IMR-90 (cell line): Measurements from ENCODE around the gene WBP2. TPM values are rescaled to one million over a fixed set of nuclear protein-coding genes. Genes with fewer than 3 reads are reported as not detected.
A peak's percentile ranks its signal among the peaks of the same experiment; 100 is the strongest.

ENCODE experiments used
- ATAC-seq: fragments of 200-7000 bp; cut with Tn5 transposase; 2 replicates; pipeline ENCODE4 v1.9.1; 2020; ENCODE audit warnings: low read depth, mild to moderate bottlenecking, moderate library complexity
- BruUV-seq: library from RNA; stranded (reverse); fragments of 400-500 nt; replicated peaks from 2 replicates; lab custom pipeline; 2021; lab: Mats Ljungman, UMichigan
- CTCF ChIA-PET: fragments of 300-600 bp; formaldehyde crosslinking; extraction: SDS; loops from one replicate; lab custom pipeline; 2021; ENCODE audit warnings: antibody characterized with exemption; lab: Yijun Ruan, JAX
- POLR2A ChIA-PET: fragments of 300-600 bp; sonication (Branson Sonifier 250); formaldehyde crosslinking; loops from one replicate; lab custom pipeline; 2022; ENCODE audit warnings: antibody characterized with exemption; ENCODE audit not compliant: unreplicated experiment; lab: Charles Lee
- DNase-seq: peaks from one replicate; pipeline ENCODE4 v3.0.0; 2013
- H2AFZ ChIP-seq: replicated peaks from 2 replicates; pipeline ENCODE3; 2013; ENCODE audit warnings: low read length, mild to moderate bottlenecking; ENCODE audit not compliant: poor library complexity
- H2AK5ac ChIP-seq: 2 replicates; pipeline ENCODE4 v1.6.1; 2013; ENCODE audit warnings: low read depth, low read length, inconsistent platforms
- H2AK9ac ChIP-seq: replicated peaks from 2 replicates; pipeline ENCODE3; 2013; ENCODE audit warnings: mild to moderate bottlenecking, low read depth, low read length, moderate library complexity; ENCODE audit not compliant: poor library complexity
- H2BK120ac ChIP-seq: 2 replicates; pipeline ENCODE4 v1.6.1; 2013; ENCODE audit warnings: low read depth, low read length, inconsistent platforms
- H2BK15ac ChIP-seq: 3 replicates; pipeline ENCODE4 v1.6.1; 2013; ENCODE audit warnings: low read depth, low read length, inconsistent platforms
- H2BK20ac ChIP-seq: 2 replicates; pipeline ENCODE4 v1.6.1; 2013; ENCODE audit warnings: low read depth, mild to moderate bottlenecking, inconsistent platforms, low read length, moderate library complexity
- H2BK5ac ChIP-seq: 2 replicates; pipeline ENCODE4 v1.6.1; 2013; ENCODE audit warnings: mild to moderate bottlenecking, low read depth, low read length, inconsistent platforms; ENCODE audit not compliant: poor library complexity, severe bottlenecking
- H3K14ac ChIP-seq: replicated peaks from 2 replicates; pipeline ENCODE4 v1.6.1; 2013; ENCODE audit warnings: low read depth, low read length, inconsistent platforms
- H3K18ac ChIP-seq: 2 replicates; pipeline ENCODE4 v1.6.1; 2013; ENCODE audit warnings: low read depth, low read length, control low read depth
- H3K23ac ChIP-seq: 2 replicates; pipeline ENCODE4 v1.6.1; 2013; ENCODE audit warnings: low read depth, low read length, inconsistent platforms
- H3K27ac ChIP-seq: 2 replicates; pipeline ENCODE4 v1.5.1; 2013; ENCODE audit warnings: mild to moderate bottlenecking, control low read depth, low read length; ENCODE audit not compliant: insufficient read depth
- H3K27me3 ChIP-seq: 2 replicates; pipeline ENCODE4 v1.6.1; 2013; ENCODE audit warnings: low read length; ENCODE audit not compliant: control insufficient read depth, insufficient read depth
- H3K36me3 ChIP-seq: 2 replicates; pipeline ENCODE4 v1.6.1; 2013; ENCODE audit warnings: low read length, mixed read lengths; ENCODE audit not compliant: control insufficient read depth, insufficient read depth
- H3K4ac ChIP-seq: 2 replicates; pipeline ENCODE4 v1.6.1; 2013; ENCODE audit warnings: low read depth, low read length, inconsistent platforms
- H3K4me1 ChIP-seq: 2 replicates; pipeline ENCODE4 v1.6.1; 2013; ENCODE audit warnings: low read length, mixed read lengths; ENCODE audit not compliant: control insufficient read depth, insufficient read depth
- H3K4me2 ChIP-seq: 2 replicates; pipeline ENCODE4 v1.6.1; 2013; ENCODE audit warnings: low read depth, mild to moderate bottlenecking, control low read depth, low read length, moderate library complexity
- H3K4me3 ChIP-seq: 2 replicates; pipeline ENCODE4 v1.5.1; 2013; ENCODE audit warnings: low read depth, mild to moderate bottlenecking, control low read depth, low read length, moderate library complexity; ENCODE audit not compliant: insufficient read depth
- H3K56ac ChIP-seq: 2 replicates; pipeline ENCODE4 v1.6.1; 2013; ENCODE audit warnings: low read length, inconsistent platforms; ENCODE audit not compliant: insufficient read depth; ENCODE audit errors: extremely low read depth
- H3K79me1 ChIP-seq, 2 experiments: 2 replicates each; pipeline ENCODE4 v1.6.1; 2013; ENCODE audit warnings: low read length in 2 of 2, inconsistent platforms in 1 of 2, low read depth in 1 of 2
- H3K9ac ChIP-seq: 2 replicates; pipeline ENCODE4 v1.6.1; 2013; ENCODE audit warnings: low read depth, low read length, control low read depth
- H3K9me1 ChIP-seq: 2 replicates; pipeline ENCODE4 v1.6.1; 2013; ENCODE audit warnings: low read length, inconsistent platforms; ENCODE audit not compliant: insufficient read depth
- H3K9me3 ChIP-seq: 2 replicates; pipeline ENCODE4 v1.6.1; 2013; ENCODE audit warnings: low read length; ENCODE audit not compliant: control insufficient read depth, insufficient read depth
- H4K20me1 ChIP-seq: 2 replicates; pipeline ENCODE4 v1.6.1; 2013; ENCODE audit warnings: low read length, inconsistent platforms; ENCODE audit not compliant: insufficient read depth
- H4K5ac ChIP-seq: 2 replicates; pipeline ENCODE4 v1.6.1; 2013; ENCODE audit warnings: mild to moderate bottlenecking, low read depth, low read length, control low read depth
- H4K8ac ChIP-seq, 2 experiments: 2 replicates each; pipeline ENCODE4 v1.6.1; 2013; ENCODE audit warnings: low read depth in 2 of 2, low read length in 2 of 2, control low read depth in 1 of 2, inconsistent platforms in 1 of 2
- H4K91ac ChIP-seq: 2 replicates; pipeline ENCODE4 v1.6.1; 2013; ENCODE audit warnings: low read depth, low read length, inconsistent platforms; ENCODE audit not compliant: insufficient read depth
- BHLHE40 ChIP-seq: fragments of 150-350 bp; IDR thresholded peaks from 2 replicates; pipeline ENCODE4 v1.6.1; 2016; ENCODE audit warnings: mild to moderate bottlenecking, low read depth, low read length
- CEBPB ChIP-seq: IDR thresholded peaks from 2 replicates; pipeline ENCODE4 v1.6.1; 2012; ENCODE audit warnings: low read depth, low read length, improper control_type of control experiment
- CHD1 ChIP-seq: IDR thresholded peaks from 2 replicates; pipeline ENCODE4 v1.6.1; 2012; ENCODE audit warnings: low read depth, low read length, improper control_type of control experiment
- CTCF ChIP-seq: conservative IDR thresholded peaks from 2 replicates; pipeline ENCODE4 v1.5.1; 2012; ENCODE audit warnings: mild to moderate bottlenecking, low read depth, low read length, improper control_type of control experiment
- ELK1 ChIP-seq: fragments of 150-350 bp; IDR thresholded peaks from 2 replicates; pipeline ENCODE4 v1.6.1; 2016; ENCODE audit warnings: low read depth, mild to moderate bottlenecking, low read length, moderate library complexity, borderline replicate concordance
- FOS ChIP-seq: fragments of 150-350 bp; IDR thresholded peaks from 2 replicates; pipeline ENCODE4 v1.6.1; 2016; ENCODE audit warnings: low read depth, low read length
- MAFK ChIP-seq: IDR thresholded peaks from 2 replicates; pipeline ENCODE4 v1.6.1; 2012; ENCODE audit warnings: low read depth, low read length, improper control_type of control experiment
- MAZ ChIP-seq: IDR thresholded peaks from 2 replicates; pipeline ENCODE4 v1.6.1; 2012; ENCODE audit warnings: low read depth, mild to moderate bottlenecking, low read length, improper control_type of control experiment, moderate library complexity, borderline replicate concordance
- MXI1 ChIP-seq: IDR thresholded peaks from 2 replicates; pipeline ENCODE4 v1.6.1; 2012; ENCODE audit warnings: low read depth, mild to moderate bottlenecking, low read length, moderate library complexity, borderline replicate concordance
- NFE2L2 ChIP-seq: fragments of 150-350 bp; IDR thresholded peaks from 2 replicates; pipeline ENCODE4 v1.6.1; 2016; ENCODE audit warnings: low read depth, mild to moderate bottlenecking, low read length
- POLR2A ChIP-seq: IDR thresholded peaks from 2 replicates; pipeline ENCODE4 v1.6.1; 2012; ENCODE audit warnings: mild to moderate bottlenecking, low read depth, low read length
- RAD21 ChIP-seq: IDR thresholded peaks from 2 replicates; pipeline ENCODE4 v1.6.1; 2012; ENCODE audit warnings: low read length, improper control_type of control experiment
- RCOR1 ChIP-seq: IDR thresholded peaks from 2 replicates; pipeline ENCODE4 v1.6.1; 2012; ENCODE audit warnings: mild to moderate bottlenecking, low read length, improper control_type of control experiment; ENCODE audit not compliant: insufficient replicate concordance
- RFX5 ChIP-seq: IDR thresholded peaks from 2 replicates; pipeline ENCODE4 v1.8.0; 2012; ENCODE audit warnings: low read depth, mild to moderate bottlenecking, low read length, moderate library complexity
- SMC3 ChIP-seq: fragments of 150-350 bp; IDR thresholded peaks from 2 replicates; pipeline ENCODE4 v1.6.1; 2016; ENCODE audit warnings: low read depth, mild to moderate bottlenecking, antibody characterized with exemption, low read length, moderate library complexity
- USF2 ChIP-seq: fragments of 150-350 bp; IDR thresholded peaks from 2 replicates; pipeline ENCODE4 v1.6.1; 2017; ENCODE audit warnings: mild to moderate bottlenecking, antibody characterized with exemption, low read length, low read depth
- WGBS, 2 experiments: methylation state at CpG; one replicate each; pipeline versions ENCODE4 v1.1.5 to v1.1.7; 2013; ENCODE audit warnings: missing lambda C conversion rate in 2 of 2; ENCODE audit not compliant: insufficient read length in 1 of 2; ENCODE audit errors: extremely low coverage in 2 of 2; 5-methylcytosine and 5-hydroxymethylcytosine counted together
- dilution Hi-C: fragments of 300-500 bp; cut with HindIII; formaldehyde crosslinking; loops from one replicate; pipeline ENCODE4 v1.14.3; 2018; ENCODE audit warnings: low sequenced_read_pairs; ENCODE audit not compliant: unreplicated experiment
- in situ Hi-C: fragments of 300-500 bp; cut with MboI; formaldehyde crosslinking; loops from 3 replicates; pipeline ENCODE4 v1.14.3; 2019; ENCODE audit warnings: low sequenced_read_pairs, inconsistent platforms, mixed read lengths
- intact Hi-C: fragments of 100-400 bp; cut with micrococcal nuclease; formaldehyde crosslinking; loops from 2 replicates; pipeline ENCODE4 v1.10.0; 2022
- polyA plus RNA-seq, 3 experiments: library from polyadenylated mRNA; depleted of rRNA; stranded (reverse); fragments of >200 nt; gene quantifications; 2 replicates each; pipeline ENCODE4 v1.2.3, GENCODE V29; 2012; ENCODE audit warnings: low replicate concordance in 1 of 3
- total RNA-seq: library from RNA; depleted of rRNA; stranded (reverse); fragments of >200 nt; gene quantifications from 2 replicates; pipeline ENCODE4 v1.2.3, GENCODE V29; 2012

The WBP2 gene
- total and polyA plus RNA-seq, 2 of the 4 experiments (the other 2 are of a cell fraction), result 9.0 to 35.5 TPM

DNA sequence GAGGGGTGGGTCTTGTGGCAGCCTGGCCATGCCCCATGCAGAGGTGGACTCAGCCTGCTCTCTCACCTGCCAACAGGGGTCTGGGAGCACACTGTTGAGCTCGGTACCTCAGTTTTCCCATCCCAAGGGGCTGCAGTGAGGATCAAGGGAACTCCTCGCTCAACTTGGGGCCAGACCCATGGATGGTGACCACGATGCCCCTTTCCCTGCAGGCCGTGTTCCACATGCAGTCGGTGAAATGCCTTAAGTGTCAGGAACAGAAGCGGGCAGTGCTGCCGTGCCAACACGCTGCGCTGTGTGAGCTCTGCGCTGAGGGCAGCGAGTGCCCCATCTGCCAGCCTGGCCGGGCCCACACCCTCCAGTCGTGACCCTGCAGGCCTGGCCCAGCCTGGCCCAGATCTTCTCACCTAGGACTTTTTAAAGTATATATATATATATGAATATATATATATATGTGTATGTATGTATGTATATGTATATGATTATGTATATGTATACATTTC, 31.0 kb downstream of the WBP2 start:
- intact Hi-C loops, result no loop called here
- no peak for ATAC-seq
- no peak overlapping the region for H4K91ac ChIP-seq
- H3K4me1 ChIP-seq, result no peaks in the 10 kb centered on the region; the same call in 1 of the 2 replicates
- no peak overlapping the region for H2BK5ac ChIP-seq
- no peak overlapping the region for H3K9ac ChIP-seq
- no peaks in the 10 kb centered on the region for H3K79me1 ChIP-seq
- H3K23ac ChIP-seq, result no peak overlapping the region
- H4K8ac ChIP-seq, result no peak overlapping the region
- H3K14ac ChIP-seq, result no peak overlapping the region
- H3K4me2 ChIP-seq, result no peak overlapping the region
- no peak for DNase-seq
- H3K27me3 ChIP-seq, result no peaks in the 10 kb centered on the region
- CTCF ChIA-PET, result no interaction called here
- no peak overlapping the region for H3K4ac ChIP-seq
- WGBS, 2 experiments, result 100% methylated on average over 3 of the region's 13 CpGs; no CpG with 5 or more reads in 1 of the 2 experiments
- in situ Hi-C loops, result no loop called here
- H4K20me1 ChIP-seq, result no peaks in the 10 kb centered on the region
- no peak overlapping the region for H3K27ac ChIP-seq
- H3K9me1 ChIP-seq, result no peaks in the 10 kb centered on the region
- BruUV-seq, result no TSS peak
- no peak for TF ChIP-seq CTCF
- no peak for TF ChIP-seq SMC3
- TF ChIP-seq POLR2A, result no peak
- TF ChIP-seq RFX5, result no peak
- TF ChIP-seq BHLHE40, result no peak
- no peak for TF ChIP-seq USF2
- no peak for TF ChIP-seq MAZ
- TF ChIP-seq RAD21, result no peak
- no peak for TF ChIP-seq NFE2L2
- no peak for TF ChIP-seq RCOR1
- TF ChIP-seq CHD1, result no peak
- TF ChIP-seq MXI1, result no peak
- TF ChIP-seq MAFK, result no peak
- TF ChIP-seq FOS, result no peak
- TF ChIP-seq CEBPB, result no peak
- no peak for TF ChIP-seq ELK1
- dilution Hi-C loops, result no loop called here
- no peak overlapping the region for H3K56ac ChIP-seq
- peak overlapping the region; percentile 72 for H2AK9ac ChIP-seq
- no peak overlapping the region for H2AK5ac ChIP-seq
- H3K4me3 ChIP-seq, result no peak overlapping the region
- no peaks in the 10 kb centered on the region for H3K9me3 ChIP-seq
- no peak overlapping the region for H2AFZ ChIP-seq
- no peak overlapping the region for H4K5ac ChIP-seq
- no peak overlapping the region for H3K18ac ChIP-seq
- no peak overlapping the region for H2BK15ac ChIP-seq
- H2BK120ac ChIP-seq, result no peak overlapping the region
- no peak overlapping the region for H2BK20ac ChIP-seq
- H3K36me3 ChIP-seq, result peaks cover 49% of the 10 kb centered on the region
- POLR2A ChIA-PET, result no interaction called here
